SK-N-SH treated with all-trans-retinoic acid at 6 μM for 48 hours (cell line): ENCODE results near the gene GPC5.
A peak's percentile ranks its signal among the peaks of the same experiment; 100 is the strongest.

ENCODE experiments used
- ATAC-seq: fragments of 200-7000 bp; cut with Tn5 transposase; 3 replicates; pipeline ENCODE4 v1.9.1; 2020; ENCODE audit warnings: mild to moderate bottlenecking, moderate library complexity
- ARNTL ChIP-seq: fragments of 450-650 bp; formaldehyde crosslinking; IDR thresholded peaks from 2 replicates; pipeline ENCODE4 v1.5.0; 2020; ENCODE audit warnings: low read depth, mild to moderate bottlenecking, moderate library complexity, borderline replicate concordance
- BACH2 ChIP-seq: fragments of 250-450 bp; sonication (Bioruptor Pico); IDR thresholded peaks from 2 replicates; pipeline ENCODE4 v1.9.0; 2021; ENCODE audit warnings: mild to moderate bottlenecking, borderline replicate concordance
- CSDC2 ChIP-seq: fragments of 250-450 bp; sonication (Bioruptor Pico); IDR thresholded peaks from 2 replicates; pipeline ENCODE4 v1.5.0; 2020; ENCODE audit warnings: mild to moderate bottlenecking, moderate library complexity
- ESRRG ChIP-seq: fragments of 250-450 bp; sonication (Bioruptor Pico); IDR thresholded peaks from 2 replicates; pipeline ENCODE4 v1.6.1; 2021; ENCODE audit warnings: mild to moderate bottlenecking
- GLIS3 ChIP-seq: fragments of 250-450 bp; sonication (Bioruptor Pico); IDR thresholded peaks from 2 replicates; pipeline ENCODE4 v1.5.0; 2020; ENCODE audit warnings: mild to moderate bottlenecking, moderate library complexity
- ISL1 ChIP-seq: fragments of 250-450 bp; sonication (Bioruptor Pico); IDR thresholded peaks from 2 replicates; pipeline ENCODE4 v2.1.2; 2022; ENCODE audit warnings: mild to moderate bottlenecking, moderate library complexity
- OSR1 ChIP-seq: fragments of 250-450 bp; sonication (Bioruptor Pico); IDR thresholded peaks from 2 replicates; pipeline ENCODE4 v1.8.0; 2022; ENCODE audit warnings: moderate library complexity, mild to moderate bottlenecking, inconsistent platforms
- PPARA ChIP-seq: fragments of 250-450 bp; sonication (Bioruptor Pico); IDR thresholded peaks from 2 replicates; pipeline ENCODE4 v1.5.0; 2020; ENCODE audit warnings: mild to moderate bottlenecking, borderline replicate concordance
- RARB ChIP-seq: fragments of 250-450 bp; sonication (Bioruptor Pico); IDR thresholded peaks from 2 replicates; pipeline ENCODE4 v1.8.0; 2021; ENCODE audit warnings: mild to moderate bottlenecking, moderate library complexity
- TCF4 ChIP-seq: fragments of 250-450 bp; sonication (Bioruptor Pico); IDR thresholded peaks from 2 replicates; pipeline ENCODE4 v1.8.0; 2021; ENCODE audit warnings: mild to moderate bottlenecking, moderate library complexity, borderline replicate concordance
- TOX ChIP-seq: fragments of 250-450 bp; sonication (Bioruptor Pico); IDR thresholded peaks from 2 replicates; pipeline ENCODE4 v1.8.0; 2021; ENCODE audit warnings: mild to moderate bottlenecking, moderate library complexity, borderline replicate concordance
- ZC3H10 ChIP-seq: fragments of 250-450 bp; sonication (Bioruptor Pico); IDR thresholded peaks from 2 replicates; pipeline ENCODE4 v1.5.1; 2021; ENCODE audit warnings: mild to moderate bottlenecking, moderate library complexity
- ZFP30 ChIP-seq: fragments of 450-650 bp; formaldehyde crosslinking; IDR thresholded peaks from 2 replicates; pipeline ENCODE4 v1.5.0; 2022; ENCODE audit warnings: mild to moderate bottlenecking, moderate library complexity
- ZNF565 ChIP-seq: fragments of 450-650 bp; formaldehyde crosslinking; conservative IDR thresholded peaks from 2 replicates; pipeline ENCODE4 v1.5.0; 2020; ENCODE audit warnings: low read depth, mild to moderate bottlenecking, moderate library complexity
- ZNF70 ChIP-seq: fragments of 450-650 bp; formaldehyde crosslinking; IDR thresholded peaks from 2 replicates; pipeline ENCODE4 v1.5.0; 2020; ENCODE audit warnings: mild to moderate bottlenecking, moderate library complexity
- ZNF8 ChIP-seq: fragments of 450-650 bp; formaldehyde crosslinking; IDR thresholded peaks from 2 replicates; pipeline ENCODE4 v1.5.0; 2020; ENCODE audit warnings: mild to moderate bottlenecking, moderate library complexity
- TF ChIP-seq, protein P1 (sequence below): fragments of 250-450 bp; sonication (Bioruptor Pico); IDR thresholded peaks from 2 replicates; pipeline ENCODE4 v1.8.0; 2021; ENCODE audit warnings: low read depth, mild to moderate bottlenecking, moderate library complexity, borderline replicate concordance
- TF ChIP-seq, protein P2 (sequence below): fragments of 250-450 bp; sonication (Bioruptor Pico); IDR thresholded peaks from 2 replicates; pipeline ENCODE4 v1.5.0; 2020; ENCODE audit warnings: mild to moderate bottlenecking, moderate library complexity
- TF ChIP-seq, protein P3 (sequence below): fragments of 250-450 bp; sonication (Bioruptor Pico); IDR thresholded peaks from 2 replicates; pipeline ENCODE4 v1.5.1; 2020; ENCODE audit warnings: low read depth, mild to moderate bottlenecking, moderate library complexity
- TF ChIP-seq, protein P4 (sequence below): fragments of 250-450 bp; sonication (Bioruptor Pico); IDR thresholded peaks from 2 replicates; pipeline ENCODE4 v1.8.0; 2020; ENCODE audit warnings: mild to moderate bottlenecking, moderate library complexity, borderline replicate concordance

Gene GPC5

DNA sequence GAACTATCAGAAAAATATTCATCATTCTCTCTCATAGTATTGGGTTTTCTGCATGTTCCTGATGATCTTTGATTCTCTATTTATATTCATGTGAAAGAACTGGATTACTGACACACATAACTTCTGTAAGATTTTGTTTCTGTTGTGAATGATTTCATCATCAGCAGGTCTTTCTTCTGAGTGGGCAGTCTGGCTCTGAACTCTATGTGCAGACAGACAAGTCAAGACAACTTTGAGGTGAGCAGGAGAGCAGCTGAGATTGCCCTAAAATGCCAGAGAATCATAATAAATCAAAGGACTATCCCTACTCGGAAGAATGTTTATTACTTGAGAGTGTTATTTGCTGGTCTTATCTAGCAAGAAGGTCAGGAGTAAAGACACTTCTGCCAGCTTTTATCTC is 1176.1 kb downstream of the GPC5 start:
- TF ChIP-seq ZC3H10 (no peak), ESRRG (no peak), ZNF70 (CRISPR knock-in tag) (no peak), CSDC2 (CRISPR knock-in tag) (no peak), OSR1 (CRISPR knock-in tag) (no peak)
- TF ChIP-seq, all 23 proteins: peak for 0
- no peak for ATAC-seq

DNA sequence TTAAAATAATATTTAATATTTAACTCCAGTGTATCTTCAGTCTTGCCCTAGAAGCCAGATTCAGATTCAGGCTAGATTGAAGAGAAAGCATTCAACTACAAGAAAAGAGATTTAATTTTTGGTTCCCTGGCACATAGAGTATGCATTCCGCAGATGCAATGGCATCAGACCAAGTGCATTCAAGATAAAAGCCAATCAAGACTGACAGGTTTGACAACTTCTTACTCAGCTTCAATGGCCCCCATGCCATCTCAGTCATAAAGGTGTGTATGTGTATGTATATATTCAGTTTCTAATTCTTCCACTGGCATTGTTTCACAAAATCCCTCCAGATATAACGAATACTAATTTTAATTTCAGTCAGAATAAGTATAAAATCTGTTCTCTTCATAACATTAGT is 1177.4 kb downstream of the GPC5 start:
- ATAC-seq, result no peak
- no peak for TF ChIP-seq OSR1 (CRISPR knock-in tag)
- TF ChIP-seq ZNF70 (CRISPR knock-in tag), result no peak
- no peak for TF ChIP-seq RARB (CRISPR knock-in tag)
- no peak for TF ChIP-seq ZNF565 (CRISPR knock-in tag)
- TF ChIP-seq TOX, result no peak
- TF ChIP-seq BACH2 (CRISPR knock-in tag), result no peak
- no peak for TF ChIP-seq CSDC2 (CRISPR knock-in tag)
- TF ChIP-seq TCF4 (CRISPR knock-in tag), result no peak
- TF ChIP-seq, protein P1, sequence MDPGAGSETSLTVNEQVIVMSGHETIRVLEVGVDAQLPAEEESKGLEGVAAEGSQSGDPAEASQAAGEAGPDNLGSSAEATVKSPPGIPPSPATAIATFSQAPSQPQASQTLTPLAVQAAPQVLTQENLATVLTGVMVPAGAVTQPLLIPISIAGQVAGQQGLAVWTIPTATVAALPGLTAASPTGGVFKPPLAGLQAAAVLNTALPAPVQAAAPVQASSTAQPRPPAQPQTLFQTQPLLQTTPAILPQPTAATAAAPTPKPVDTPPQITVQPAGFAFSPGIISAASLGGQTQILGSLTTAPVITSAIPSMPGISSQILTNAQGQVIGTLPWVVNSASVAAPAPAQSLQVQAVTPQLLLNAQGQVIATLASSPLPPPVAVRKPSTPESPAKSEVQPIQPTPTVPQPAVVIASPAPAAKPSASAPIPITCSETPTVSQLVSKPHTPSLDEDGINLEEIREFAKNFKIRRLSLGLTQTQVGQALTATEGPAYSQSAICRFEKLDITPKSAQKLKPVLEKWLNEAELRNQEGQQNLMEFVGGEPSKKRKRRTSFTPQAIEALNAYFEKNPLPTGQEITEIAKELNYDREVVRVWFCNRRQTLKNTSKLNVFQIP (CRISPR knock-in tag), result no peak
- no peak for TF ChIP-seq ZFP30 (CRISPR knock-in tag)
- TF ChIP-seq, protein P2, sequence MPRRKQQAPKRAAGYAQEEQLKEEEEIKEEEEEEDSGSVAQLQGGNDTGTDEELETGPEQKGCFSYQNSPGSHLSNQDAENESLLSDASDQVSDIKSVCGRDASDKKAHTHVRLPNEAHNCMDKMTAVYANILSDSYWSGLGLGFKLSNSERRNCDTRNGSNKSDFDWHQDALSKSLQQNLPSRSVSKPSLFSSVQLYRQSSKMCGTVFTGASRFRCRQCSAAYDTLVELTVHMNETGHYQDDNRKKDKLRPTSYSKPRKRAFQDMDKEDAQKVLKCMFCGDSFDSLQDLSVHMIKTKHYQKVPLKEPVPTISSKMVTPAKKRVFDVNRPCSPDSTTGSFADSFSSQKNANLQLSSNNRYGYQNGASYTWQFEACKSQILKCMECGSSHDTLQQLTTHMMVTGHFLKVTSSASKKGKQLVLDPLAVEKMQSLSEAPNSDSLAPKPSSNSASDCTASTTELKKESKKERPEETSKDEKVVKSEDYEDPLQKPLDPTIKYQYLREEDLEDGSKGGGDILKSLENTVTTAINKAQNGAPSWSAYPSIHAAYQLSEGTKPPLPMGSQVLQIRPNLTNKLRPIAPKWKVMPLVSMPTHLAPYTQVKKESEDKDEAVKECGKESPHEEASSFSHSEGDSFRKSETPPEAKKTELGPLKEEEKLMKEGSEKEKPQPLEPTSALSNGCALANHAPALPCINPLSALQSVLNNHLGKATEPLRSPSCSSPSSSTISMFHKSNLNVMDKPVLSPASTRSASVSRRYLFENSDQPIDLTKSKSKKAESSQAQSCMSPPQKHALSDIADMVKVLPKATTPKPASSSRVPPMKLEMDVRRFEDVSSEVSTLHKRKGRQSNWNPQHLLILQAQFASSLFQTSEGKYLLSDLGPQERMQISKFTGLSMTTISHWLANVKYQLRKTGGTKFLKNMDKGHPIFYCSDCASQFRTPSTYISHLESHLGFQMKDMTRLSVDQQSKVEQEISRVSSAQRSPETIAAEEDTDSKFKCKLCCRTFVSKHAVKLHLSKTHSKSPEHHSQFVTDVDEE (CRISPR knock-in tag), result no peak
- TF ChIP-seq, protein P3, sequence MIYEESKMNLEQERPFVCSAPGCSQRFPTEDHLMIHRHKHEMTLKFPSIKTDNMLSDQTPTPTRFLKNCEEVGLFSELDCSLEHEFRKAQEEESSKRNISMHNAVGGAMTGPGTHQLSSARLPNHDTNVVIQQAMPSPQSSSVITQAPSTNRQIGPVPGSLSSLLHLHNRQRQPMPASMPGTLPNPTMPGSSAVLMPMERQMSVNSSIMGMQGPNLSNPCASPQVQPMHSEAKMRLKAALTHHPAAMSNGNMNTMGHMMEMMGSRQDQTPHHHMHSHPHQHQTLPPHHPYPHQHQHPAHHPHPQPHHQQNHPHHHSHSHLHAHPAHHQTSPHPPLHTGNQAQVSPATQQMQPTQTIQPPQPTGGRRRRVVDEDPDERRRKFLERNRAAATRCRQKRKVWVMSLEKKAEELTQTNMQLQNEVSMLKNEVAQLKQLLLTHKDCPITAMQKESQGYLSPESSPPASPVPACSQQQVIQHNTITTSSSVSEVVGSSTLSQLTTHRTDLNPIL, result no peak
- no peak for TF ChIP-seq GLIS3 (CRISPR knock-in tag)
- no peak for TF ChIP-seq PPARA (CRISPR knock-in tag)
- TF ChIP-seq, protein P4, sequence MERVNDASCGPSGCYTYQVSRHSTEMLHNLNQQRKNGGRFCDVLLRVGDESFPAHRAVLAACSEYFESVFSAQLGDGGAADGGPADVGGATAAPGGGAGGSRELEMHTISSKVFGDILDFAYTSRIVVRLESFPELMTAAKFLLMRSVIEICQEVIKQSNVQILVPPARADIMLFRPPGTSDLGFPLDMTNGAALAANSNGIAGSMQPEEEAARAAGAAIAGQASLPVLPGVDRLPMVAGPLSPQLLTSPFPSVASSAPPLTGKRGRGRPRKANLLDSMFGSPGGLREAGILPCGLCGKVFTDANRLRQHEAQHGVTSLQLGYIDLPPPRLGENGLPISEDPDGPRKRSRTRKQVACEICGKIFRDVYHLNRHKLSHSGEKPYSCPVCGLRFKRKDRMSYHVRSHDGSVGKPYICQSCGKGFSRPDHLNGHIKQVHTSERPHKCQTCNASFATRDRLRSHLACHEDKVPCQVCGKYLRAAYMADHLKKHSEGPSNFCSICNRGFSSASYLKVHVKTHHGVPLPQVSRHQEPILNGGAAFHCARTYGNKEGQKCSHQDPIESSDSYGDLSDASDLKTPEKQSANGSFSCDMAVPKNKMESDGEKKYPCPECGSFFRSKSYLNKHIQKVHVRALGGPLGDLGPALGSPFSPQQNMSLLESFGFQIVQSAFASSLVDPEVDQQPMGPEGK (CRISPR knock-in tag), result no peak

DNA sequence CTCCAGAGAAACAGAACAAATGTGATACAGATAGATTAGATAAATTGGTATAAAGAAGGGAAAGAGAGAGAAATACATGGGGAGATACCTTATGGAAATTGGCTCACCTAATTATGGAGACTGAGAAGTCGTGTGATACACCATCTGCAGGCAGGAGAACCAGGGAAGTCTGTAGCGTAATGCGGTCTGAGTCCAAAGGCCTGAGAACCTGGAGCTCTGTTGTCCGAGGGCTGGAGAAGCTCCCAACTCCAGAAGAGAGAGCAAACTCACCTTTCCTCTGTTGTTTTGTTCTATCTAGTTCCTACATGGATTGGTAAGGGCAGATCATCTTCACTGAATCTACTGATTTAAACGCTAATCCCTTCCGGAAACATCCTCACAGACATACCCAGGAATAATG is 1179.9 kb downstream of the GPC5 start:
- ATAC-seq, result no peak
- TF ChIP-seq ZNF8 (CRISPR knock-in tag) (no peak), ESRRG (no peak), ZC3H10 (no peak), ZFP30 (CRISPR knock-in tag) (no peak), OSR1 (CRISPR knock-in tag) (no peak)

DNA sequence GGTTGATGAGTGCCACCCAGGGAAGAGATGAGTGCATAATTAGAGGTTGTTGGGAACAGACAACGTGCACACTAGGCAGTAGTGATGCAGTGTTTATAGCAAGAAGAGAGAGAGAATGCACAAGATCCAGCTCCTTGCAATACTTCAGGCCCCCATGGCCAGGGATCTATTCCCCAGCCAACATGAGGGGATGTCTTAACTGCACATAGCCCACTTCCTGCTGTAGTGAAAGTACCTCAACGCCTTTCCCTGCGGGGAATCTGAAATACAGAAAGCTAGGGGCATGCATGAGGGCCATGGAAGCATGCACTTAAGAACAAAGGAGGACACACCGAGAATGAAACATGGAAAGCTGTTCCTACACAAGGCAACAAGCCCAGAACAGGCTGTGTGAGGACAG is 1191.5 kb downstream of the GPC5 start:
- ATAC-seq, result no peak
- TF ChIP-seq OSR1 (CRISPR knock-in tag), result no peak

DNA sequence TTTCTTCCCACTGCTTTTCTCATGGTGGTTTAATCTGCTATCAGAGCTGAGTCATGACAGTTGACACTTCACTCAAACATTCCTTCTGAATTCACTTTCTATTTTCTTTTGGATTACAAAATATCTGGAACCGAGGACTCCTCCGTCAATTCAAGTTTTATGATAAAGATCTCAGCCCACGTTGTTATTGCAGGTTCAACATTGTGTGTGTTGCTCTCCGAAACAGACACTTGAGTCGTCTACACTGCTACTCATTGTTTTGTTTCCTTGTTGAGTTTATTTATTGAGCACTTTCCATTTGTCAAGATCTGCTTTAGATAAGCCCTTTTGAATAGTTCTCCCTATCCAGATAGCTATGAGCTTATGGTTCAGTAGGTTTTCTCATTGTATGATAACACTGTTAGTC is 1192.1 kb downstream of the GPC5 start:
- no peak for ATAC-seq
- no peak for TF ChIP-seq GLIS3 (CRISPR knock-in tag)
- TF ChIP-seq ZC3H10, result peak; percentile 9; the same call in 1 of the 2 replicates
- no peak for TF ChIP-seq ARNTL (CRISPR knock-in tag)
- peak; percentile 44; the same call in 1 of the 2 replicates for TF ChIP-seq ISL1 (CRISPR knock-in tag)
